Breast epithelium (tissue), 3 donors: Measurements from ENCODE around the gene TNFAIP3.

Experiments used
- CTCF ChIP-seq, 3 donors: fragments of 450-650 bp; IDR thresholded peaks; one replicate each; pipeline ENCODE4 v1.5.1; 2016 to 2017; ENCODE audit warnings: antibody characterized with exemption in 3 of 3, mild to moderate bottlenecking in 3 of 3, moderate library complexity in 3 of 3
- POLR2A ChIP-seq: fragments of 450-650 bp; IDR thresholded peaks from one replicate; pipeline ENCODE4 v1.6.1; 2016; ENCODE audit warnings: antibody characterized with exemption, mild to moderate bottlenecking, moderate library complexity

GRCh38 chr6:137830511-137830911 is 36.5 kb upstream of the TNFAIP3 start:
- TF ChIP-seq CTCF (IDR thresholded peaks at IDR 0.05) (no peak), POLR2A (no peak)
